GM12878 (cell line): ENCODE data around the gene KIRREL1. TPM values are rescaled to one million over a fixed set of nuclear protein-coding genes. Genes with fewer than 3 reads are reported as not detected.

Experiments
- IKZF2 ChIP-seq, 2 experiments: fragments of 450-650 bp; IDR thresholded peaks; 2 replicates each; pipeline ENCODE4 v1.6.1; 2017; ENCODE audit warnings: mild to moderate bottlenecking in 2 of 2, moderate library complexity in 2 of 2
- NR2C2 ChIP-seq: IDR thresholded peaks from 2 replicates; pipeline ENCODE4 v1.6.1; 2011; ENCODE audit warnings: borderline replicate concordance, low read depth; ENCODE audit not compliant: control insufficient read depth, insufficient read length
- POLR2AphosphoS2 ChIP-seq: IDR thresholded peaks from 2 replicates; pipeline ENCODE4 v1.6.1; 2011; ENCODE audit warnings: low read depth, mild to moderate bottlenecking, low read length, improper control_type of control experiment, moderate library complexity
- RAD21 ChIP-seq: IDR thresholded peaks from 2 replicates; pipeline ENCODE4 v1.6.1; 2011; ENCODE audit warnings: mild to moderate bottlenecking, low read depth, low read length, moderate library complexity; ENCODE audit not compliant: insufficient read depth
- SIN3A ChIP-seq: IDR thresholded peaks from 2 replicates; pipeline ENCODE4 v1.6.1; 2012; ENCODE audit warnings: low read depth, low read length, improper control_type of control experiment
- SMC3 ChIP-seq: IDR thresholded peaks from 2 replicates; pipeline ENCODE4 v1.6.1; 2011; ENCODE audit warnings: low read length, improper control_type of control experiment, borderline replicate concordance
- SUPT20H ChIP-seq: IDR thresholded peaks from 2 replicates; pipeline ENCODE4 v1.6.1; 2011; ENCODE audit warnings: low read depth, mild to moderate bottlenecking, low read length, moderate library complexity, borderline replicate concordance; ENCODE audit not compliant: control insufficient read depth
- ZBTB40 ChIP-seq: fragments of 450-650 bp; IDR thresholded peaks from 2 replicates; pipeline ENCODE4 v1.6.1; 2016; ENCODE audit warnings: mild to moderate bottlenecking, moderate library complexity, borderline replicate concordance
- polyA plus RNA-seq, 11 experiments: library from polyadenylated mRNA; depleted of rRNA in 4 of 11; unstranded in 6 of 11; stranded (reverse) in 5 of 11; fragments of >200 nt; fragmentation: Nextera tagmentation in 4 of 11; fragmentation: Illumina TruSeq in 1 of 11; extraction: Ambion mirVana in 4 of 11; extraction: Trizol in 1 of 11; gene quantifications; 1 replicate in 1 of 11; 2 replicates in 10 of 11; pipeline versions ENCODE4 v1.2.1 to v1.2.3, GENCODE V29; 2011 to 2016; ENCODE audit warnings: inconsistent platforms in 2 of 11, missing spikeins in 2 of 11, low read depth in 1 of 11
- total RNA-seq, 4 experiments: library from RNA; depleted of rRNA in 3 of 4; stranded (reverse); fragments of >200 nt in 3 of 4; fragmentation: Illumina TruSeq in 1 of 4; extraction: Trizol in 1 of 4; gene quantifications; 2 replicates each; pipeline versions ENCODE4 v1.2.1 to v1.2.3, GENCODE V29; 2013 to 2021

The KIRREL1 gene
- total and polyA plus RNA-seq, 10 of the 15 experiments (the other 5 are each of a cell fraction or from before 2014, with no cell fraction given) = 0.15 TPM; not detected in 9

- peak; percentile 72 for TF ChIP-seq SMC3
- no peak for TF ChIP-seq SIN3A
- no peak for TF ChIP-seq ZBTB40
- peak; percentile 75 for TF ChIP-seq RAD21
- TF ChIP-seq NR2C2 = no peak
- no peak for TF ChIP-seq SUPT20H
- no peak for TF ChIP-seq POLR2AphosphoS2
- TF ChIP-seq IKZF2 (IDR thresholded peaks at IDR 0.05) = no peak
- TF ChIP-seq, all 136 proteins: peak for 5
Observed at GRCh38 chr1:157992031-157992832, 1.2 kb upstream of the KIRREL1 start (continued).
